GM11168 (cell line): ENCODE data around the gene GAB4.

Source experiments
- in situ Hi-C: fragments of 300-500 bp; cut with MboI; formaldehyde crosslinking; loops from one replicate; pipeline ENCODE4 v1.12.0; 2022; ENCODE audit warnings: low sequenced_read_pairs; ENCODE audit not compliant: unreplicated experiment

GAB4 gene

DNA sequence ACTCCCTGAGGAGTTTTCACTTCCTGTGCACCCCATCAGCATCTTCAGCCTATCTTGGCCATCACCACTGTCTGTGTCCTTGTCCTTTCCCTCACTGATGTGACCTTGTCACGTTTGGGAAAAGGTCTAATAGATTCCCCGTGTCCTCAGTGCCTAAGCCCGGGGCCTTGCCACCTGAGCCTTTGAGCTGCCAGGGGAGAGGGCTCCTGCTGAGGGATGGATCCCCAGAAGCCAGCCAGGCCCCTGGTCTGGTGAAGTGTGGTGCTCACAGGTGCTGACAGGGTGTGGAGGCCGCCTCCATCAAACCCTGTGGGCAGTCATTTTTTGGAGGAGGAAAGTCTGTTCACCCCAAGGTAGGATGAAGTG is 47.2 kb downstream of the GAB4 start:
- in situ Hi-C loops: no loop called here

DNA sequence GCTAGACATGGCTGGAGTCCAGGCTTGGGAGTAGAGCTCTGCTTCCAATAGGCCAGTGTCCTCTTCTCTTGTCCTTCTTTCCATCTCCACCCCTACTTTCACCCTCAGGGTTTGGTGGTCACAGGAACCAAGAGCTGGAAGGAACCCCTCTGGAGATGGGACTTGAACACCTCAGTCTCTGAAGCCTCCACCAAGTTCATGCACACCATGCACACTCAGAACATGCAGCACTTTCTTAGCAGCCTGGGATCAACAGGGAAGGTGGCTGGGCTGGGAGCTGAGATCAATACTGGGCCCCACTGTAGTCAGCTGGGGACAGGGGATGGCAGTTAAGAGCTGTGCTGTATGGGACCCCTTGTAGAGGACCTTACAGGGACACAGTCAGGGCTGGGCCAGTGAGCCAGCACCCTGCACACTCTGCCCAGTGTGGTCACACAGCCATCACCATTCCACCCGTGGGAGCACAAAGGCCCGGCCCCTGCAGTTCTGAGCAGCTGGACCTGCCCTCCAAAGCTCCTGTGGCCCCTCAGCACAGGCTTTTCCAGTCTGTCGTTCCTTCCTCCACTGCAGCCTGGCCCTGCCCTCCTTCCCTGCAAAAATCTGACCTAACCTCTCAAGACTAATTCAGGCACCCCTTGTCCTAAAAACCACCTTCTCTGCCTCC is 47.7 kb downstream of the GAB4 start:
- in situ Hi-C loops: no loop called here

DNA sequence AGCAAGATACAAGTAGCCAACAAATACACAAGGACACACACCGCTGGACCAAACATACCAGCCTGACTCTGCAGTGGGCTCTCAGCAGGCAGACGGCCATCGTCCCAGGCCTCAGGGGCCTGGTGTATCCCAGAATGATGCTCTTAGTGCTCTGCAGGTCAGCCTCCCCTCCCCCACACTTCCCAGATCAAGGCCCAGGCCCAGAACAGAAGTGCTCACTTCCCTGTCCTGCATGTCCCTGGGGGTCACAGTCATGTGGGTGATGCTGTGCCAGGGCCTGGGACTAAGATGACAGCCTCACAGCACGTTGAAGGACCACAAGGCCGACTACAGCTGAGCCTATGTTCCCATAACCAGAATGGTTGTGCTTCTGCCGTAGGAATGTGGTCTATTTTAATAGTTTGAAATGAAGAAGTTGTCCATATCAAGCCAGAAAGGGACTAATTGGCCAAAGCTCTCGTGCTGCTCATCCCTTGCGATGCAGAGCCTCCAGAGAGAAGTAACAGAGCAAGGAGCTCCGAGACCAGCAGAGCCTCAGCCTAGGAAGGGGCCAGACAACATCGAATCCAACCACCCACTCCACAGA is 48.6 kb downstream of the GAB4 start:
- in situ Hi-C loops: no loop called here

DNA sequence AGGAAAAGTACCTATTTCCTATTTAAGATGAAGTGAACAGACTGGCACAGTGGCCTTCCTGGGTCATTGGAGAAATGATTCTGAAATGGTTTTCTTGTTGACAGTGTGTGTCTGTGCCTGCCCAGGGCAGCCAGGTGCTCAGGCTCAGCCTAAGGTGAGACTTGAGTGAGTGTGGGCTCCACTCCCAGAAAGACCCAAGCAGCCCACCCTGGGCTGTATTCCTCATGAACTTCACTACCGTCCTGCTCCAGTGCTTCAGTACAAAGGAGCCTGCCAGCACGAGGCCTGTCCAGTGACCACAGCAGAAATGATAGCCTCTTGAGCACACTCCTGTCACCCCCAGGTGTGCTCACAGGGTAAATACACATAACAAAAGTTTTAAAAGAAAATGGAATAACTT is 49.5 kb downstream of the GAB4 start:
- in situ Hi-C loops: no loop called here

DNA sequence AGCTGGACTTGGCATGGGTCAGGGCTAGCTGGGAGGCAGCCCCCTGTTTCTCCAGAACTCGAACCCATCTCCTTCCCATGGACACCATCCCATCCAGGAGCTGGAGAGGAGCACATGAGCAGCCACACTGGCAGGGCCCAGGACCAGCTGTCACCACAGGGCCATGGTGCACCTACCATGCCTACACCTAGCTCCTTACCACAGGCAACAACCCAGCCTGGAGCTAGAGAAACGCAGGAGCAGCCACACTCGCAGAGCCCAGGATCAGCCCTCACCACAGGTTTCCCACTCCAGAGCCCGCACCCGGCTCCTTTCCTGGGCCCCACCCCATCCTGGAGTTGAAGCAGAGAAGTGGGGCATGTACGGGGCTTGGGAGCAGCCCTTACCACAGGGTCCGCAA is 50.2 kb downstream of the GAB4 start:
- in situ Hi-C loops: no loop called here

DNA sequence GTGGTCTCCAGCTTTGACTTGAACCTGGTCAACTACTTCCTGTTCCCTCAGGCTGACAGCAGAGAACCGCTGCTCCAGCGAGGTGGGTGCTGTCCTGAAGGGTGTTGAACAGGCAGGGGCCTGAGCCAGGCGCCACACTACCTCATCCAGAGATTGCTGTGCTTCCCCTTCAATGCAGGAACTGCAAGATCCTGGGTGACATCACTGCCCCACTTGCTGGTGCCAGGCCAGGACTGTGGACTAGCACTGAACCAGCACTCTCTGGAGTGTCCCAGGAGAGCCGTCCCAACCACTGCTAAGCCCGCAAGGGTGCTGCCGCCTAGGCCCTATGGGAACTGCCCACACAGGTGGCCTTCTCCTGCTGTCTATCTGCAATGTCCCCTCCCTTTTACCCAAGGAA is 51.7 kb downstream of the GAB4 start:
- in situ Hi-C loops: no loop called here

DNA sequence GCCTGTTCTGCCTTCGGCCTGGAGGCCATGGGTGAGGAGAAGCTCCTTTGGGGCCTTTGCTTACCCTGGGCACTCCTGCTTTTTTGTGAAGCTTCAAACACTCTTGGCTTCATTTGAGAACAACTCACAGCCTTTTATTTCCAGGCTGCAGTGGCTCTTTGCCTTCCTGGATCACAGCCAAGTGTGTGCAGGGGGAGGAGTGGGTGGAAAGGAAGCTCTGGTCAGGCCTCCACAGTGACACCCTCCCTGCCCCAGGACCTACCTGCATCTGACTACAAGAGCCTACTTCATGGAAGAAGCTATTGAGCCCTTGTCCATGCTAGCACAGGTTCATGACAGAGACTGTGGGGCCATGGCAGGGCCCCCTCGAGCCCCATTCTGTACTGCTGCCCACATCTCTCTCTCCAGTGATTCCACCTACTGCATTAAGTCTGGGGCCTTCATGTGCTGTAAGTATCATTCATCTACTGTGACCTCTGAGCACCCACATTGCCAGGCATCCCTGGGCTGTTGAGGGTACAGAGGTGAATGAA is 52.3 kb downstream of the GAB4 start:
- in situ Hi-C loops: no loop called here

DNA sequence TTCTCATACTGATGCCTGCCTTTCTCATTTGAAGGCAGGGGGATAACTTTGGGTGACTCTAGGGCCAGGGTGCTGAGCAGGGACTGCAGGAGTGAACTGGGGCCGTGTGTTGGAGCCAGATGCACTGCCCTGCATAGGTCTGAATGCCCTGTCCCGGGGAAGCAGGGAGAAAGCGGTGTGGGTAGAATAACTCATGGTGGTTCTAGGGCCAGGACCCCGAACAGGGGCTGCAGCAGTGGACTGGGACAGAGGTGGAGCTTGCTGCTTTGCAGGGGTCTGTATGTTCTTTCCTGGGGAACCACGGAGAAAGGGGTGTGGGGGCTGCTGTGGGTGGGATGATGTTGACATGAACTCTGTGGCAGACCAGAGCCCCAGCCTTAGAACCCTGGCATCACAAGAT is 52.9 kb downstream of the GAB4 start:
- in situ Hi-C loops: no loop called here

DNA sequence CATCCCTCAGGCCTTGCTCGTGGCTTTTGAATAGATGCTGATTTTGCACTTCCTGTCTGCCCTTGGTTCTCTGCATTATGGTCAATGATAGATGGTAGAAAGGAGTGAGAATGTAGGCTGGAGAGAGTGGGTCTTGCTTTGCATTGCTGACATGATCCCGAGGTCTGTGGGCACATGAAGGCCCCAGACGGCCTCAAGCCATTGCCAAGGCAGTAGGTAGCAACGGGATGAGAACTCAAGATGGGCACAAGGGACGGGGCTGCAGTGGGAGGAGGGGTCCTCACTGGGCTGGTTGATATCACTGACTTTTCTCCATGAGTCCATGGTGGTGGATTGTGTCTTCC is 54.0 kb downstream of the GAB4 start:
- in situ Hi-C loops: no loop called here

DNA sequence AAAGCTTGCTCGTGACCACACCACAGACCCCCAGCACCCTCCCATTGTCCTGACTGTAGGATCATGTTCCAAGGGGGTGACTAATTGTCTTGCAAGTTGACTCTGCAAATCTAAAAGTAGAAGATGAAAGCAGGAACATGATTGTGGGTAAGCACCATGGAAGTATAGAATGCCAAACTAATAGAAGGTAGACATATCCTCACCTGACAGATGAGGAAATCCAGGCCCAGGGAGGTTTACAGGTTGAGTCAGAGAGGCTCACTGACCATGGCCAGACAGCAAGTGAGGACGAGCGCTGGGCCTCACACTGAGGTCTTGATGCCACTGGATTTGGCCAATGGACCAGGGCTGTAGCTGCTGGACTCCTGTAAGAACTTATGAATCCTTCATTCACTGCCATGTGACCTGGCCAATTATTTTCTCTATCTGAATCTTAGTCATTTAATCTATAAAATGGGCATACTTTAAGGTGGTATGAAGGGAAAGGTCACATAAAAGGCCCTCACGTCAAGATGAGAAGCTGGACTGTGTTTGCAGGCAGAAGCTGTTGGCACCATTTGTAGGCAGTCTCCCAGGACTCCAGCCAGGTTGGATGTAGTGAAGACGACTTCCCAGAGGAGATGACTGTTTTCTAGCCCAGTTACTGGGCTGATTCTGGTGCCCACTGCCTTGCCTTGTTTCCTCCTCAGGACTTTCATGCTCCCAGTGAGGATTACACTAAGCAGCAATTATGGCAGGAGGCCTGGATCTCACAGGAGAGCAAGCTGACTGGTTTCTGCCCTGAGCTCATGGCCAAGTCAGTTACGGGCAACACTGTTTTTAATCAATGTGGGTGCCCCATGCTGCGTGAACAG is 54.6 kb downstream of the GAB4 start:
- in situ Hi-C loops: no loop called here

DNA sequence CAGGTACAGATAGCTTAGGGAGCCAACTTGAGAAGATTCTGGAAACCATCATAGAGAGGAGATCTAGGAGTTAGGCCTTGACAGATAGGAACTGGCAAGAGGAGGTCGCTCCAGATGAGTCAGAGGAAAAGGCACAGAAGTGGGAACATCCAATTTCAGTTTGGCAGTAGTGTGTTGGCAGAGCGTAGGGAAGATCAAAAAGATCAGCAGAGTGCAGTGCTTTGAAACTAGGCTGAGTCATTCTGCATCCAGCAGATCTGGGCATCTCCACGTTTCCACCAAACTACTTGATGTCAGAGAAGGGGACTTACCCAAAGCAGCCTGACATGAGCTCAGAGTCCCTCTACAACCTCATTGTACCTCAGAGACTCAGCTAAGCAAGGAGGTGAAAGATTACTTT is 58.5 kb downstream of the GAB4 start:
- in situ Hi-C loops: loop anchor here (25.0 kb wide), 1 partner anchor 538 kb away; no protein-coding TSS in a partner anchor

DNA sequence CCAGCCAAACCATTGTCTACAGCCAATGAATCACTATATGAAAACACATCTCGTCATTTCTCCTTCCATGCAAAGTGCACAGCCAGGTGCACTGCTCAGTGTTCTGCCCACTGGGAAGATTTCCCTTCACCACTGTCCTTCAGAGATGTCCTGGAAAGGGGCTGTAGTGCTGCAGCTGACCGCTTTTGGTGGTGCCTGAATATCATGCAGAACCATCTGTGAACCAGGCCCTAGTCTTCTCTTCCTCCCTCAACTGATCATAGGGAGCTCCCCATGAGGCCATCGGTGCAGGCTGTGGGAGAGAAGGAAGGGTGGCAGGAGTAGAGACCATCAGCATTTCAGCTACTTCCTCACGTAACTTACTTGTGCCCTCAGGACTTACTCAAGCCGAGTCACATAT is 70.2 kb downstream of the GAB4 start:
- in situ Hi-C loops: loop anchor here (25.0 kb wide), 1 partner anchor 549 kb away; no protein-coding TSS in a partner anchor

DNA sequence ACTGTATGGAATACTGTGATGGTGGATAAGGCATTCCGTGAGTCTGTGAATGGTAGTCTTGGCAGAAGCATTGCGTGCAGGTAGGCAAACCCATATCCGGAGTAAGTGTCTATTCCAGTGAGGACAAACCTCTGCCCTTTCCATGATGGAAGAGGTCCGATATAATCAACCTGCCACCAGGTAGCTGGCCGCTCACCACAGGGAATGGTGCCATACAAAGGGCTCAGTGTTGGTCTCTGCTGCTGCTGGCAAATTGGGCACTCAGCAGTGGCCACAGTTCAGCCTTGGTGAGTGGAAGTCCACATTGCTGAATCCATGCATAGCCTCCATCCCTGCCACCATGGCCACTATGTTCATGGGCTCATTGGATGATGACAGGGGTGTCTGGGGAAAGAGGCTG is 70.8 kb downstream of the GAB4 start:
- in situ Hi-C loops: loop anchor here (25.0 kb wide), 1 partner anchor 550 kb away; no protein-coding TSS in a partner anchor

DNA sequence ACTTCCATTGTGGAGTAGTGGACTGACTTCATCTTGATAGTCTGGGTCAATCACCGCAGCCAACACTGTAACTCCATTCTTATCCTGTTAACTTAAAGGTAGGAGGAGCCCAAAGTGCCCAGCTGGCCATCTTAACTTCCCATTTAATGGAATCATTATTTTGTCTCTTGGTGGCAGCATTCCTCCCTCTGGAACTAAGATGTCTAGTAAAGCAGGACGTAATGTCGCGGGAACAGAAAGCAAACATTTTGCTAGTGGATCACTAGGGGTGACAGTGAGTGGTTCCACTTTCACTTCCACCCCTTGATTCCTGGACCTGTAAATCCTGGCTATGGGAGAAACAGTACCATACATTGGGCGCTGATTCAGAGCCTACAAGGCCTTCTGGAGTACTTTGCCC is 71.4 kb downstream of the GAB4 start:
- in situ Hi-C loops: loop anchor here (25.0 kb wide), 1 partner anchor 551 kb away; no protein-coding TSS in a partner anchor

DNA sequence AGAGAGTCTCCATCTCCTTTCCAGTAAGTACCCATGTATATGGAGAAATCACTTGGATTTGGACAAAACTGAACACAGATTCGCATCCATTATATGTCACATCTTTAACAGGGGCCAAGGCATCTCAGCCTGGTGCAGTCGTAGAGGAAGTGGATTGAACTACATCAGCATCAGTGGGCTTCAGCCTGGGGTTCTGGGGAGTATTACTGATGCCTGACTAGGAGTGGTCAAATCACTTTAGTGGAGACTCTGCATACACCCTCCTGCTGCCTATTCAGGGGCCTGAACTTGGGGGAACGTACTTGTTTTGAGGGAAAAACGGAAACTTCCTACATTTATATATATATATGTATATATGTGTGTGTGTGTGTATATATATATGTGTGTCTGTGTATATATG is 72.8 kb downstream of the GAB4 start:
- in situ Hi-C loops: loop anchor here (25.0 kb wide), 1 partner anchor 552 kb away; no protein-coding TSS in a partner anchor

DNA sequence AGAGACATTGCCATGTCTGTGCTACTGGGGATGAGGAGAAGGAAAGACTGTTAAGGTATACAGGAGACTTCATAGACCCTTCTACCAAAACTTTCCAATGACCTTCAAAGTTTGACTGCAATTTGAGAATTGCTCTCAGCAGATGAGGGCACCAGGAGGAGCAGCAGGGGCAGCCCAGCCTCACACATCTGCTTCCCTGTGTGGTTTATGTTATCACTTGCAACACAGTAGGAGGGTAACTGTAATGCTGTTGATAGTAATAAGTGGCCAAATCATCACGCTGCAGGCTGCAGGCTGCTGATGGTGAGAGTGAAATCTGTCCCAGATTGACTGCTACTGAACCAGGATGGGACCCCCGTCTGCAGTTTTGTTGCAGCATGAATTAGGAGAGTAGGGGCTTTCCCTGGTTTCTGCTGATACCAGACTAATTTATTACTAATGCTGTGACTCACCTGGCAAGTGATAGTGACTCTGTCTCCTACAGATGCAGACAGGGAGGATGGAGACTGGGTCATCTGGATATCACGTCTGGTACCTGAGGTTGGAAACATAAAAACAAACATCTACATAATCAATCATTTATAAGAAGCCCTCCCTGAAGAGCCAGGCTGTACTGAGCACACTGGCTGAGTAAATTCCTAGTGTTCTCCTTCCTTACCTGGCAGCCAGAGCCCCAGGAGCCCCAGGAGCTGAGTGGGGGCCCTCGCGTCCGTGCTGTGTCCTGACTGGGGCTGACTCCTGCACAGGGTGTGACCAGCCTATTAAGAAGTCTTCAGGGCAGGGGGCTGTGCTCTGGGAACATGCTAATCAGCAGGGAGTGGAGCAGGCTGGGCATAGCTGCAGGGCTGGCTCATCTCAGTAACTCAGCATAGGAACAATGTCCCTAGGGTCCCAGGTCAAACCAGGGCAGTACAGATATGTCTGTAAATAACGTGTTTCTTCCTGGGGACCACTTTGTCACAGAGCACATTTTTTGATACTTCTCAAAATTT is 74.4 kb downstream of the GAB4 start:
- in situ Hi-C loops: loop anchor here (25.0 kb wide), 1 partner anchor 554 kb away; no protein-coding TSS in a partner anchor

DNA sequence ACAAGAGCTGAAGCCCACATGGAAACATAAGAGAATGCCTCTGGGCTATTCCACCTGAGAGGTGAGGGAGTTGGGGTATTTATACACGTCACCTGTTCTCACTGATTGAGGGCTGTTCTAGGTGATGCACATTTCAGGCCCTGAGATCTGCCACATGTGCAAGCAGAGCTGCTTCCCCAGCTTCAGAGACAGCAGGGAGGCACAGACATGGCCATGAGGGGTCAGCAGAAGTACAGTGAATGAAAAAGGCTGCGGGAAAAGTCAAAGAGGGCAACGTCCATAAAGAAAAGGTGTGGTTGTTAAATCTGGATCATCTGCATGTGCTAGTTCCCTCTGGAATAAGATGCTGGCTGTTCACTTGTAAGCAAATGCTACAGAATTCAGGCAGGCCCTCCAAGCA is 75.4 kb downstream of the GAB4 start:
- in situ Hi-C loops: loop anchor here (25.0 kb wide), 1 partner anchor 555 kb away; no protein-coding TSS in a partner anchor

DNA sequence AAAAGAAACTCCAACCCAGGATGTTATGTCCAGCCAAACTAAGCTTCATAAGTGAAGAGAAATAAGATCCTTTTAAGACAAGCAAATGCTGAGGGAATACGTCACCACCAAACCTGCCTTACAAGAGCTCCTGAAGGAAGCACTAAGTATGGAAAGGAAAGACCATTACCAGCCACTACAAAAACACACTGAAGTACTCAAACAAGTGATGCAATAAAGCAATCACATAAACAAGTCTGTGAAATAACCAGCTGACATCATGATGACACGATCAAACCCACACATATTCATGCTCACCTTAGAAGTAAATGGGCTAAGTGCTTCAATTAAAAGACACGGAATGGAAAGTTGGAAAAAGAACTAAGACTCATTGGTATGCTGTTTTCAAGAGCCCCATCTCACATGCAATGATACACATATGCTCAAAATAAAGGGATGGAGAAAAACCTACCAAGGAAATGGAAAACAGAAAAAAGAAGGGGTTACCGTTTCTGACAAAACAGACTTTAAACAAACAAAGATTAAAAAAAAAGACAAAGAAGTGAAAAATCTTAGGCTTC is 82.5 kb downstream of the GAB4 start:
- in situ Hi-C loops: loop anchor here (25.0 kb wide), 1 partner anchor 562 kb away; no protein-coding TSS in a partner anchor

DNA sequence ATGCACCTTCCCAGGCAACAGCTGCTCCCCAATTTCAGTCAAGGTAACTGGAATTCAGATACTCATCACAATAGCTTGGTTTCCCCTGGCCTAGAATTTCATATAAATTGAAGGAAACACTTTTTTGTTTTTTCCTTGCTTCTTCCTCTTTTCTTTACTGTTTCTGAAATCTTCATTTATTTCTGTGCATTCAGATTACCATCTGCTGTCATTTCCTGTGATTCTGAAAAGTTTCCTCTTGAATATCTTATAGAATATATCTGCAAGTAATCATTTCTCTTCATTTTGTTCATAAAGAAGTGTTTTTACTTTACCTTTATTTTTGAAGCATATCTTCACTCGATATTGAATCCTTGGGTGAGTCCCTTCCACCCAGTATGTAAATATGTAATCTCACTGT is 85.3 kb downstream of the GAB4 start:
- in situ Hi-C loops: no loop called here
